Neutrophil (primary cell): ENCODE measurements around the gene MYH16.
"Not testable (repeated sequence)": the region's sequence is repeated elsewhere in the genome, so short reads cannot be mapped to it uniquely, and the experiment has no call there.

Experiments
- H3K27ac ChIP-seq: fragments of 200-600 bp; sonication (generic); 2 replicates; pipeline ENCODE4 v1.5.1; 2016; ENCODE audit warnings: mild to moderate bottlenecking, moderate library complexity
- H3K27me3 ChIP-seq: fragments of 200-600 bp; sonication (generic); 2 replicates; pipeline ENCODE4 v1.6.0; 2016; ENCODE audit warnings: mild to moderate bottlenecking
- H3K36me3 ChIP-seq: fragments of 200-600 bp; sonication (generic); 2 replicates; pipeline ENCODE4 v1.5.1; 2017
- H3K4me1 ChIP-seq, 2 experiments: fragments of 200-600 bp in 1 of 2; sonication (generic) in 1 of 2; 1 replicate in 1 of 2; 2 replicates in 1 of 2; pipeline versions ENCODE4 v1.5.1 to v1.6.1; 2013 to 2016; ENCODE audit warnings: low read depth in 1 of 2, low read length in 1 of 2, mild to moderate bottlenecking in 1 of 2, moderate library complexity in 1 of 2; ENCODE audit not compliant: control insufficient read depth in 1 of 2, insufficient read depth in 1 of 2
- H3K4me3 ChIP-seq, 2 experiments: fragments of 200-600 bp in 1 of 2; sonication (generic) in 1 of 2; 1 replicate in 1 of 2; 2 replicates in 1 of 2; pipeline ENCODE4 v1.5.1; 2013 to 2016; ENCODE audit warnings: low read depth in 1 of 2, low read length in 1 of 2, mild to moderate bottlenecking in 1 of 2, moderate library complexity in 1 of 2
- H3K9me3 ChIP-seq: fragments of 200-600 bp; sonication (generic); 2 replicates; pipeline ENCODE4 v1.5.1; 2016
- CTCF ChIP-seq: fragments of 200-600 bp; sonication (generic); IDR thresholded peaks from 2 replicates; pipeline ENCODE4 v1.5.1; 2016; ENCODE audit warnings: antibody characterized with exemption

The MYH16 gene

DNA sequence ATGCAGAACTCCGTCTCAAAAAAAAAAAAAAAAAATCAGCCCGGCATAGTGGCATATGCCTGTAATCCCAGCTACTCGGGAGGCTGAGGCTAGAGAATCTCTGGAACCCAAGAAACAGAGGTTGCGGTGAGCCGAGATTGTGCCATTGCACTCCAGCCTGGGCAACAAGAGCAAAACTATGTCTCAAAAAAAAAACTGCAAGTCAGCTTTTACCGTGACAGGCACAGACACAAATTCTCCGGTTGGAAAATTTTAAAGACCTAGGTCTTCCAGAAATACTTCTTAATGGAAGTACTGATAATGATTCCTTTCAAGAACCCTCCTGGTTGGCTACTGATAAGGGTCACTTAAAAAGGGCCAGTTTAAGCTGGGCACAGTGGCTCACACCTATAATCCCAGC is 82.5 kb downstream of the MYH16 start:
- Histone ChIP-seq H3K9me3 (no peaks in the 10 kb centered on the region), H3K4me1 (no peaks in the 10 kb centered on the region), H3K27me3 (no peaks in the 10 kb centered on the region), H3K27ac (no peak overlapping the region), H3K36me3 (peaks cover 99% of the 10 kb centered on the region), H3K4me3 (no peak overlapping the region)
- no peak for TF ChIP-seq CTCF

GRCh38 chr7:99357701-99358490 is 85.3 kb downstream of the MYH16 start:
- no peak overlapping the region for H3K27ac ChIP-seq
- no peaks in the 10 kb centered on the region for H3K27me3 ChIP-seq
- no peaks in the 10 kb centered on the region for H3K9me3 ChIP-seq
- H3K4me1 ChIP-seq = no peaks in the 10 kb centered on the region
- H3K36me3 ChIP-seq = peaks cover 97% of the 10 kb centered on the region
- no peak overlapping the region for H3K4me3 ChIP-seq
- TF ChIP-seq CTCF = no peak

DNA sequence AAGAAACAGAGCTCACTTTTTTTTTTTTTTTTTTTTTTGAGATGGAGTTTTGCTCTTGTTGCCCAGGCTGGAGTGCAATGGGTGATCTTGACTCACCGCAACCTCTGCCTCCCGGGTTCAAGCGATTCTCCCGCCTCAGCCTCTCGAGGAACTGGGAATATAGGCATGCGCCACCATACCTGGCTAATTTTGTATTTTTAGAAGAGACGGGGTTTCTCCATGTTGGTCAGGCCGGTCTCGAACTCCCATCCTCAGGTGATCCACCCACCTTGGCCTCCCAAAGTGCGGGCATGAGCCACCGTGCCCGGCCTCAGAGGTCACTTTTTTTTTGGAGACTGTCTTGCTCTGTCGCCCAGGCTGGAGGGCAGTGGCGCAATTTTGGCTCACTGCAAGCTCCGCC is 85.9 kb downstream of the MYH16 start:
- not testable (repeated sequence) for H3K9me3 ChIP-seq, H3K27me3 ChIP-seq, H3K27ac ChIP-seq, H3K4me1 ChIP-seq, H3K4me3 ChIP-seq
- H3K36me3 ChIP-seq = peaks cover 97% of the 10 kb centered on the region

GRCh38 chr7:99359465-99360154 is 87.0 kb downstream of the MYH16 start:
- TF ChIP-seq CTCF = no peak
- no peak overlapping the region for H3K27ac ChIP-seq
- no peaks in the 10 kb centered on the region for H3K27me3 ChIP-seq
- no peak overlapping the region for H3K4me3 ChIP-seq
- H3K9me3 ChIP-seq = no peaks in the 10 kb centered on the region
- no peaks in the 10 kb centered on the region for H3K4me1 ChIP-seq
- H3K36me3 ChIP-seq = peaks cover 97% of the 10 kb centered on the region
